GM21529 (cell line): ENCODE measurements around the gene FAAP100.
"Not testable (repeated sequence)": the region's sequence is repeated elsewhere in the genome, so short reads cannot be mapped to it uniquely, and the experiment has no call there.

ENCODE experiments used
- ATAC-seq: cut with Tn5 transposase; IDR thresholded peaks from one replicate; pipeline ENCODE4 v1.9.1; 2021; ENCODE audit not compliant: unreplicated experiment

FAAP100 gene

GRCh38 chr17:81539571-81539900 is 12.6 kb downstream of the FAAP100 start:
- no peak for ATAC-seq

GRCh38 chr17:81538651-81539570 is 13.2 kb downstream of the FAAP100 start:
- no peak for ATAC-seq

- no peak for ATAC-seq
Observed at GRCh38 chr17:81537856-81538555, 14.1 kb downstream of the FAAP100 start.

- ATAC-seq: no peak
Observed at GRCh38 chr17:81537343-81537855, 14.8 kb downstream of the FAAP100 start.

GRCh38 chr17:81536299-81537290 is 15.6 kb downstream of the FAAP100 start:
- no peak for ATAC-seq

GRCh38 chr17:81535480-81536298 is 16.5 kb downstream of the FAAP100 start:
- ATAC-seq: no peak

GRCh38 chr17:81535007-81535328 is 17.2 kb downstream of the FAAP100 start:
- ATAC-seq: no peak

- no peak for ATAC-seq
Observed at GRCh38 chr17:81534157-81535006, 17.8 kb downstream of the FAAP100 start.

- no peak for ATAC-seq
Observed at GRCh38 chr17:81533339-81534141, 18.6 kb downstream of the FAAP100 start.

- no peak for ATAC-seq
Observed at GRCh38 chr17:81532490-81533287, 19.5 kb downstream of the FAAP100 start.

GRCh38 chr17:81531998-81532404 is 20.2 kb downstream of the FAAP100 start:
- ATAC-seq: not testable (repeated sequence)

GRCh38 chr17:81531013-81531412 is 21.1 kb downstream of the FAAP100 start:
- not testable (repeated sequence) for ATAC-seq

- ATAC-seq: no peak
Observed at GRCh38 chr17:81529437-81529803, 22.7 kb downstream of the FAAP100 start.

GRCh38 chr17:81528651-81529436 is 23.3 kb downstream of the FAAP100 start:
- ATAC-seq: no peak

GRCh38 chr17:81528384-81528650 is 23.8 kb downstream of the FAAP100 start:
- no peak for ATAC-seq

- no peak for ATAC-seq
Observed at GRCh38 chr17:81527591-81528383, 24.4 kb downstream of the FAAP100 start, which contains the start of gene FSCN2. TSS of gene FSCN2 (plus strand) at chr17:81528377. CDS start at chr17:81528532, 155 bp downstream.
